IMR-90 (cell line): ENCODE measurements around the gene TAF11L8. TPM values are rescaled to one million over a fixed set of nuclear protein-coding genes. Genes with fewer than 3 reads are reported as not detected.

ENCODE experiments used
- ATAC-seq: fragments of 200-7000 bp; cut with Tn5 transposase; 2 replicates; pipeline ENCODE4 v1.9.1; 2020; ENCODE audit warnings: low read depth, mild to moderate bottlenecking, moderate library complexity
- BruUV-seq: library from RNA; stranded (reverse); fragments of 400-500 nt; replicated peaks from 2 replicates; lab custom pipeline; 2021; lab: Mats Ljungman, UMichigan
- CTCF ChIA-PET: fragments of 300-600 bp; formaldehyde crosslinking; extraction: SDS; loops from one replicate; lab custom pipeline; 2021; ENCODE audit warnings: antibody characterized with exemption; lab: Yijun Ruan, JAX
- POLR2A ChIA-PET: fragments of 300-600 bp; sonication (Branson Sonifier 250); formaldehyde crosslinking; loops from one replicate; lab custom pipeline; 2022; ENCODE audit warnings: antibody characterized with exemption; ENCODE audit not compliant: unreplicated experiment; lab: Charles Lee
- DNase-seq: peaks from one replicate; pipeline ENCODE4 v3.0.0; 2013
- H2AFZ ChIP-seq: replicated peaks from 2 replicates; pipeline ENCODE3; 2013; ENCODE audit warnings: low read length, mild to moderate bottlenecking; ENCODE audit not compliant: poor library complexity
- H2AK5ac ChIP-seq: 2 replicates; pipeline ENCODE4 v1.6.1; 2013; ENCODE audit warnings: low read depth, low read length, inconsistent platforms
- H2AK9ac ChIP-seq: replicated peaks from 2 replicates; pipeline ENCODE3; 2013; ENCODE audit warnings: mild to moderate bottlenecking, low read depth, low read length, moderate library complexity; ENCODE audit not compliant: poor library complexity
- H2BK120ac ChIP-seq: 2 replicates; pipeline ENCODE4 v1.6.1; 2013; ENCODE audit warnings: low read depth, low read length, inconsistent platforms
- H2BK15ac ChIP-seq: 3 replicates; pipeline ENCODE4 v1.6.1; 2013; ENCODE audit warnings: low read depth, low read length, inconsistent platforms
- H2BK20ac ChIP-seq: 2 replicates; pipeline ENCODE4 v1.6.1; 2013; ENCODE audit warnings: low read depth, mild to moderate bottlenecking, inconsistent platforms, low read length, moderate library complexity
- H2BK5ac ChIP-seq: 2 replicates; pipeline ENCODE4 v1.6.1; 2013; ENCODE audit warnings: mild to moderate bottlenecking, low read depth, low read length, inconsistent platforms; ENCODE audit not compliant: poor library complexity, severe bottlenecking
- H3K14ac ChIP-seq: replicated peaks from 2 replicates; pipeline ENCODE4 v1.6.1; 2013; ENCODE audit warnings: low read depth, low read length, inconsistent platforms
- H3K18ac ChIP-seq: 2 replicates; pipeline ENCODE4 v1.6.1; 2013; ENCODE audit warnings: low read depth, low read length, control low read depth
- H3K23ac ChIP-seq: 2 replicates; pipeline ENCODE4 v1.6.1; 2013; ENCODE audit warnings: low read depth, low read length, inconsistent platforms
- H3K27ac ChIP-seq: 2 replicates; pipeline ENCODE4 v1.5.1; 2013; ENCODE audit warnings: mild to moderate bottlenecking, control low read depth, low read length; ENCODE audit not compliant: insufficient read depth
- H3K27me3 ChIP-seq: 2 replicates; pipeline ENCODE4 v1.6.1; 2013; ENCODE audit warnings: low read length; ENCODE audit not compliant: control insufficient read depth, insufficient read depth
- H3K36me3 ChIP-seq: 2 replicates; pipeline ENCODE4 v1.6.1; 2013; ENCODE audit warnings: low read length, mixed read lengths; ENCODE audit not compliant: control insufficient read depth, insufficient read depth
- H3K4ac ChIP-seq: 2 replicates; pipeline ENCODE4 v1.6.1; 2013; ENCODE audit warnings: low read depth, low read length, inconsistent platforms
- H3K4me1 ChIP-seq: 2 replicates; pipeline ENCODE4 v1.6.1; 2013; ENCODE audit warnings: low read length, mixed read lengths; ENCODE audit not compliant: control insufficient read depth, insufficient read depth
- H3K4me2 ChIP-seq: 2 replicates; pipeline ENCODE4 v1.6.1; 2013; ENCODE audit warnings: low read depth, mild to moderate bottlenecking, control low read depth, low read length, moderate library complexity
- H3K4me3 ChIP-seq: 2 replicates; pipeline ENCODE4 v1.5.1; 2013; ENCODE audit warnings: low read depth, mild to moderate bottlenecking, control low read depth, low read length, moderate library complexity; ENCODE audit not compliant: insufficient read depth
- H3K56ac ChIP-seq: 2 replicates; pipeline ENCODE4 v1.6.1; 2013; ENCODE audit warnings: low read length, inconsistent platforms; ENCODE audit not compliant: insufficient read depth; ENCODE audit errors: extremely low read depth
- H3K79me1 ChIP-seq, 2 experiments: 2 replicates each; pipeline ENCODE4 v1.6.1; 2013; ENCODE audit warnings: low read length in 2 of 2, inconsistent platforms in 1 of 2, low read depth in 1 of 2
- H3K9ac ChIP-seq: 2 replicates; pipeline ENCODE4 v1.6.1; 2013; ENCODE audit warnings: low read depth, low read length, control low read depth
- H3K9me1 ChIP-seq: 2 replicates; pipeline ENCODE4 v1.6.1; 2013; ENCODE audit warnings: low read length, inconsistent platforms; ENCODE audit not compliant: insufficient read depth
- H3K9me3 ChIP-seq: 2 replicates; pipeline ENCODE4 v1.6.1; 2013; ENCODE audit warnings: low read length; ENCODE audit not compliant: control insufficient read depth, insufficient read depth
- H4K20me1 ChIP-seq: 2 replicates; pipeline ENCODE4 v1.6.1; 2013; ENCODE audit warnings: low read length, inconsistent platforms; ENCODE audit not compliant: insufficient read depth
- H4K5ac ChIP-seq: 2 replicates; pipeline ENCODE4 v1.6.1; 2013; ENCODE audit warnings: mild to moderate bottlenecking, low read depth, low read length, control low read depth
- H4K8ac ChIP-seq, 2 experiments: 2 replicates each; pipeline ENCODE4 v1.6.1; 2013; ENCODE audit warnings: low read depth in 2 of 2, low read length in 2 of 2, control low read depth in 1 of 2, inconsistent platforms in 1 of 2
- H4K91ac ChIP-seq: 2 replicates; pipeline ENCODE4 v1.6.1; 2013; ENCODE audit warnings: low read depth, low read length, inconsistent platforms; ENCODE audit not compliant: insufficient read depth
- BHLHE40 ChIP-seq: fragments of 150-350 bp; IDR thresholded peaks from 2 replicates; pipeline ENCODE4 v1.6.1; 2016; ENCODE audit warnings: mild to moderate bottlenecking, low read depth, low read length
- MAZ ChIP-seq: IDR thresholded peaks from 2 replicates; pipeline ENCODE4 v1.6.1; 2012; ENCODE audit warnings: low read depth, mild to moderate bottlenecking, low read length, improper control_type of control experiment, moderate library complexity, borderline replicate concordance
- RAD21 ChIP-seq: IDR thresholded peaks from 2 replicates; pipeline ENCODE4 v1.6.1; 2012; ENCODE audit warnings: low read length, improper control_type of control experiment
- RFX5 ChIP-seq: IDR thresholded peaks from 2 replicates; pipeline ENCODE4 v1.8.0; 2012; ENCODE audit warnings: low read depth, mild to moderate bottlenecking, low read length, moderate library complexity
- WGBS, 2 experiments: methylation state at CpG; one replicate each; pipeline versions ENCODE4 v1.1.5 to v1.1.7; 2013; ENCODE audit warnings: missing lambda C conversion rate in 2 of 2; ENCODE audit not compliant: insufficient read length in 1 of 2; ENCODE audit errors: extremely low coverage in 2 of 2; 5-methylcytosine and 5-hydroxymethylcytosine counted together
- dilution Hi-C: fragments of 300-500 bp; cut with HindIII; formaldehyde crosslinking; loops from one replicate; pipeline ENCODE4 v1.14.3; 2018; ENCODE audit warnings: low sequenced_read_pairs; ENCODE audit not compliant: unreplicated experiment
- in situ Hi-C: fragments of 300-500 bp; cut with MboI; formaldehyde crosslinking; loops from 3 replicates; pipeline ENCODE4 v1.14.3; 2019; ENCODE audit warnings: low sequenced_read_pairs, inconsistent platforms, mixed read lengths
- intact Hi-C: fragments of 100-400 bp; cut with micrococcal nuclease; formaldehyde crosslinking; loops from 2 replicates; pipeline ENCODE4 v1.10.0; 2022
- polyA plus RNA-seq, 3 experiments: library from polyadenylated mRNA; depleted of rRNA; stranded (reverse); fragments of >200 nt; gene quantifications; 2 replicates each; pipeline ENCODE4 v1.2.3, GENCODE V29; 2012; ENCODE audit warnings: low replicate concordance in 1 of 3
- total RNA-seq: library from RNA; depleted of rRNA; stranded (reverse); fragments of >200 nt; gene quantifications from 2 replicates; pipeline ENCODE4 v1.2.3, GENCODE V29; 2012
- TF ChIP-seq, protein P1 (sequence below): fragments of 150-350 bp; IDR thresholded peaks from 2 replicates; pipeline ENCODE4 v1.6.1; 2017; ENCODE audit warnings: mild to moderate bottlenecking, antibody characterized with exemption, low read length, low read depth

TAF11L8 gene
- total and polyA plus RNA-seq, 2 of the 4 experiments (the other 2 are of a cell fraction): not detected

DNA sequence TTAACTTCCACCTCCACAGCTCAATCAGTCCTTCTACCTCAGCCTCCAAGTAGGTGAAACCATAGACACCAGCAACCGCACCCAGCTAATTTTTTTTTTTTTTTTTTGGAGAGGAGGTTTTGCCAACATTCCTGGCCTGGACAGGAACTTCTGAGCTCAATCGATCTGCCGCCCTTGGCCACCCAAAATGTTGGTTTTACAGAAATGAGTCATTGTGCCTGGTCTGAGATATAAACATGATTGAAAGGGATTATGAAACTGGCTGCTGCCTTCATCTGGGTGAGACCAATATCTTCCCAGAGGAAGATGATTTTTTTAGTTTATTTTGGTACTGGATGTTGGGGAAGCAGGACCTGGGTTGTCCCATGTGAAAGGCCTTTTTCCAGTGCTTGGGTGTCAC lies 28.6 kb upstream of the TAF11L8 start:
- Histone ChIP-seq H3K4me1 (no peaks in the 10 kb centered on the region), H3K4ac (no peak overlapping the region), H3K56ac (no peak overlapping the region), H2AK5ac (no peak overlapping the region), H3K9me3 (no peaks in the 10 kb centered on the region; the same call in 1 of the 2 replicates), H3K27ac (no peak overlapping the region), H4K91ac (no peak overlapping the region), H4K8ac (no peak overlapping the region), H3K14ac (no peak overlapping the region), H3K4me3 (no peak overlapping the region), H2AK9ac (no peak overlapping the region), H4K5ac (no peak overlapping the region), H2BK20ac (no peak overlapping the region), H2BK5ac (no peak overlapping the region), H3K36me3 (no peaks in the 10 kb centered on the region), H3K9ac (no peak overlapping the region), H2BK120ac (no peak overlapping the region), H3K23ac (no peak overlapping the region), H2AFZ (no peak overlapping the region), H4K20me1 (no peaks in the 10 kb centered on the region), H2BK15ac (no peak overlapping the region), H3K18ac (no peak overlapping the region), H3K27me3 (no peaks in the 10 kb centered on the region), H3K4me2 (no peak overlapping the region), H3K79me1 (no peaks in the 10 kb centered on the region), H3K9me1 (no peaks in the 10 kb centered on the region)
- CTCF ChIA-PET: no interaction called here
- dilution Hi-C loops (no loop called here), in situ Hi-C loops (no loop called here), intact Hi-C loops (no loop called here)
- BruUV-seq: no TSS peak
- TF ChIP-seq BHLHE40 (no peak), MAZ (no peak), RFX5 (no peak), RAD21 (no peak)
- TF ChIP-seq, protein P1, sequence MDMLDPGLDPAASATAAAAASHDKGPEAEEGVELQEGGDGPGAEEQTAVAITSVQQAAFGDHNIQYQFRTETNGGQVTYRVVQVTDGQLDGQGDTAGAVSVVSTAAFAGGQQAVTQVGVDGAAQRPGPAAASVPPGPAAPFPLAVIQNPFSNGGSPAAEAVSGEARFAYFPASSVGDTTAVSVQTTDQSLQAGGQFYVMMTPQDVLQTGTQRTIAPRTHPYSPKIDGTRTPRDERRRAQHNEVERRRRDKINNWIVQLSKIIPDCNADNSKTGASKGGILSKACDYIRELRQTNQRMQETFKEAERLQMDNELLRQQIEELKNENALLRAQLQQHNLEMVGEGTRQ: no peak
- WGBS, 2 experiments: no CpG with 5 or more reads among the region's 3 CpGs
- ATAC-seq: no peak
- POLR2A ChIA-PET: no interaction called here
- no peak for DNase-seq
